GM23248 (cell line): ENCODE results near the gene MT1G.

Source experiments
- EZH2 ChIP-seq: fragments of 200-600 bp; sonication (generic); IDR thresholded peaks from 2 replicates; pipeline ENCODE4 v1.6.1; 2018; ENCODE audit warnings: antibody characterized with exemption, mild to moderate bottlenecking; ENCODE audit not compliant: insufficient read depth, poor library complexity, severe bottlenecking
- EZH2phosphoT487 ChIP-seq: fragments of 200-600 bp; sonication (generic); IDR thresholded peaks from 2 replicates; pipeline ENCODE4 v1.6.1; 2018; ENCODE audit warnings: antibody characterized with exemption, moderate library complexity, mild to moderate bottlenecking, low read depth; ENCODE audit not compliant: insufficient read depth

GRCh38 chr16:56633535-56633934, 34.3 kb downstream of the MT1G start:
- TF ChIP-seq EZH2 (no peak), EZH2phosphoT487 (no peak)
